ACHN (cell line): ENCODE measurements around the gene SCUBE3.

Experiments
- DNase-seq: peaks from one replicate; pipeline ENCODE4 v3.0.0-alpha.2; 2015
- in situ Hi-C: cut with HindIII; loops from 2 replicates; pipeline ENCODE4 v1.10.0; 2017; ENCODE audit warnings: low sequenced_read_pairs, low pct_ligation_motif_present, low pct_unique_long_range_greater_than_20kb

SCUBE3 gene

GRCh38 chr6:35258336-35258735, 44.6 kb downstream of the SCUBE3 start:
- in situ Hi-C loops: no loop called here
- DNase-seq: no peak

- peak; percentile 61 for DNase-seq
- in situ Hi-C loops: no loop called here
Measured at GRCh38 chr6:35258858-35259193, 45.1 kb downstream of the SCUBE3 start.

- in situ Hi-C loops: no loop called here
- peak; percentile 94 for DNase-seq
Measured at GRCh38 chr6:35259194-35259947, 45.6 kb downstream of the SCUBE3 start, which contains the start of gene ZNF76. Gene ZNF76, plus strand, starts transcription at chr6:35259735. Its CDS starts 21,417 bp downstream, at chr6:35281152.

- DNase-seq: peak; percentile 47
- in situ Hi-C loops: no loop called here
Measured at GRCh38 chr6:35259948-35260590, 46.3 kb downstream of the SCUBE3 start.

DNA sequence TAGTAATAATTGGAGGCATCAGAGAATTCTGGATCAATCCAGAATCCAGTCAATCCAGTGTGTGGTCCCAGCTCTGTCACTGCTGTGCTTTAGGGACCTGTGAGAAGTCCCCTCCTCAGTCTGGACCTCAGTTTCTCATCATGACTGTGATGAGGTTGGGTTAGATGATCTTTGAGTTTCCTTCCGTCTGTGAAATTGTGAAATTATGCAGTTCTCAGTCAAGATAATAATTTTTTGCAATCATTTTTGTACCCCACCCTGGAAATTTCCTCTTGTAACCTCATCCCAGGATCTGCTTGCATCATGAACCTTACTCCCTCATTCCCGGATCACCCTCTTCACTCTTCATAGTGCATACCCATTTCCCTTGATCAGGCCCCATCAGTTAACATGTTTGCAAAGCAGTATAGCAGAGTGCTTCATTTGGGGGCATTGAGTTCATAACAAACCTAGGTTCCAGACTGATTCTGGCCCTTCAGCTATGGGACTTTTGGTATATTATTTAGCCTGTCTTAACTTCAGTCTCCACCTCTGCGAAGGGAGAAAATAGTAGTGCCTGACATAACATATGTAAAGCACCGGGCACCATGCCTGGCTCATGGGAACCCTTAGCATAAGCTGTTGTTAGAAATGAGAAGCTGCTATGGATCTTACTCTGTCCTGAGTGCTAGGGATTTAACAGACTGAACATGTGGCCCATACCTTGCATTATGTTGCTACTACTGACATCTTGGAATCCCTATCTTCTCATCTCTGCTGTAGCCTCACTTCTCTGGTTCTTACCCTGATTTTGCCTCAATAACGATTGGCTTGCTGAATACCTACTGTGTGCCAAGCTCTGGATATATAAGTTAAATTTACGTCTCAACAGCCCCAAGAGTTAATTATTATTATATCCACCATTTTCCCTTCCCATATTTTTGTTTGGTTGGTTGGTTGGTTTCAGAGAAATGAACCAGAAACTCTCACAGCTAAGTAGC, 47.1 kb downstream of the SCUBE3 start:
- in situ Hi-C loops: no loop called here
- no peak for DNase-seq

DNA sequence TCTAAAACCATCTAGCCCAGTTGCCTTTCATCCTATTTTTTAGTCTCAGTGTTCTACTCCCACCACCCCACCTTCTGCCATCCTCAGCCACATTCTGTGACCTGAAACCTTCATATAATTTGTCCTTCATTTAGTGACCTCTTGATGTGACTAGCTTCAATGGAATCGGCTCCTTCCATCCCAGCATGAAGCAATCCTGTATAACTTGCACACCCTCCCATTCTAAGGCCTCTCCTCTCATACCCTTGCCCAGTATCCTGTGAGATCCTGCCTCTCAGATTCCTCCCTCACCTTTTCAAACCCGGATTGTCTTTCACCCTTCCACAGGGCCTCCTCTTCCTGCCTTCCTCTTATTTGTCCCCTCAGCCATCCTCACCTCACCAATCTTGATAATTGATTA, 48.8 kb downstream of the SCUBE3 start:
- in situ Hi-C loops: no loop called here
- no peak for DNase-seq

- in situ Hi-C loops: no loop called here
- DNase-seq: no peak
Measured at GRCh38 chr6:35264550-35265274, 51.0 kb downstream of the SCUBE3 start.

GRCh38 chr6:35265523-35265922, 51.8 kb downstream of the SCUBE3 start:
- in situ Hi-C loops: no loop called here
- no peak for DNase-seq

GRCh38 chr6:35267446-35267845, 53.7 kb downstream of the SCUBE3 start:
- DNase-seq: no peak
- in situ Hi-C loops: no loop called here

DNA sequence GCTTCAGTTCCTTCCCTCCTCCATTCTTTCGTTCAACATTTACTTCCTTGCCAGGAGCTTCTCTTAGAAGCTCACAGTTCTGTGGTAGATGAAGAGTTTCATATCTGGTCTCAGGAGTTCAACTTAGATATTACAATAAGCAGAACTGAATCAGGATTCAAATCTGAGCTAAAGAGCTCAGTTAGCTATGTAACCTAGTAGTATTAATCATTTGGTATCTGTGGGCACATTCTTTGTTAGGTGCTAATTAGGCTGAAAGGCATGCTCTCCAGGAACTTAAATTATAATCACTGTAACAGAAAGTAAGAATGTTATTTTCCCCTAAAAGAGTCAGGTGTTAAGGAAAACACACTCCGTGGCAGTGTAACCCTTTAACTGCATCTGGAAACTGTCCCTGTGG, 54.1 kb downstream of the SCUBE3 start:
- DNase-seq: no peak
- in situ Hi-C loops: no loop called here

- DNase-seq: no peak
- in situ Hi-C loops: no loop called here
Measured at GRCh38 chr6:35272005-35272404, 58.2 kb downstream of the SCUBE3 start.

DNA sequence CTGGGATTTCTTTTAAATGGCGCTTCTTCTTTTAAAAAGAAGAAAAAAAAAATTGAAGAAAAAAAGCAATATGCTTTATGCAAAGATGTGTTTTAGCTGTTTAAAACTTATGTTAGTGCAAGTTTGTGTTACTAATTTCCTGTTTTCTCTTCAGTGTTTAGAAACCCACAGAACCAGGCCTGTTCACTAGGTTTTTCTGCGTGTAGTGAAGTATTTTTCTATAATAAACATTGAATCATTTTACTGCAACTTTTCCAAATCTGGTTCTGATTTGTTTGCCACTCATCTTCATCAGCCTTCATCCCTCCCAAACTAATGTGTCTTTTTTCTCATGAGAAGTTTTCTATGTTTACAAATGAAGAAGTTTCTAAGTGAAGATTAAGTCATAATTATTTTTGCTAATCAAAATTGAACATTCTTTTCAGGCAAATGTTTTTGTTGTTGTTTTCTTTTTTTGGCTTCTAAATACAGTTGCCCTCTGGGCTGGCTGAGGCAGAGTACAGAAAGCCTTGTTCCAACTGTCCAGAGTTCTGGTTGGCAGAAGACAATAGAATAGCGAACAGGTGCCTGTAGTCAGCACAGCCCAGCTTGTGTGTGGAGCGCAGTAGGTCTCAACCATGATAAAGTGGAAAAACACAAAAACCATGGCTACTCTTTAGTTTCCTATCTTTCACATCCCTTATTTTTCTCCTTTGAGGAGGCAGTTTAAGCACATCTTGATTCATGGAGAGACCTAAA, 60.2 kb downstream of the SCUBE3 start:
- DNase-seq: no peak
- in situ Hi-C loops: no loop called here

- no peak for DNase-seq
- in situ Hi-C loops: no loop called here
Measured at GRCh38 chr6:35275744-35276260, 62.0 kb downstream of the SCUBE3 start.

GRCh38 chr6:35278708-35279107, 65.0 kb downstream of the SCUBE3 start:
- in situ Hi-C loops: no loop called here
- DNase-seq: no peak

- DNase-seq: peak; percentile 31
- in situ Hi-C loops: no loop called here
Measured at GRCh38 chr6:35280903-35281302, 67.1 kb downstream of the SCUBE3 start.

- in situ Hi-C loops: no loop called here
Measured at GRCh38 chr6:35282472-35282871, 68.7 kb downstream of the SCUBE3 start.

DNA sequence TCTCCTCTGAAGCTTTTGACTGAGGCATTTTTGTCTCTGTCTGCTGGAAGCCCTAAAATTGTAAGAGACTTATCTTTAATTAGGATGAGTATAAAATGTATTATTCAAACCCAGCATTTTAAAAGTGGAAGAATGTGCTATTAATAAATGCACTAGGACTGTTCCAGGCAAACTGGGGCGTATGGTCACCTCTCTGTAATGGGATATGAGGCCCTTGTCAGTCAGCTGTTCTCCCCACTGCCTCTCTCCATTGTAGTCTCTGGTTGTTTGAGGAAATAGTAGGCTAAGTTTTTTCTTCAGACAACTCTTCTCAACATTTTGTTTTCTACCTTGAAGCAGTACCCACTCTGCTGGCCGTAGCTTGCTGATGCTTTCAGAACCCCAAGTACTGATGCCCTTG, 69.6 kb downstream of the SCUBE3 start:
- in situ Hi-C loops: no loop called here
- no peak for DNase-seq

More at GRCh38 chr6:35282472-35282871, 68.7 kb downstream of the SCUBE3 start:
- DNase-seq: no peak
